HG02943 (cell line): ENCODE measurements around the gene LANCL1.
"Not testable (repeated sequence)": the region's sequence is repeated elsewhere in the genome, so short reads cannot be mapped to it uniquely, and the experiment has no call there.

Experiments used
- ATAC-seq: cut with Tn5 transposase; IDR thresholded peaks from one replicate; pipeline ENCODE4 v1.9.1; 2021; ENCODE audit warnings: mild to moderate bottlenecking, low read depth, moderate library complexity; ENCODE audit not compliant: unreplicated experiment

LANCL1 gene

GRCh38 chr2:210460322-210461227 is 16.0 kb downstream of the LANCL1 start:
- peak; percentile 61 for ATAC-seq

GRCh38 chr2:210459880-210460279 is 16.7 kb downstream of the LANCL1 start:
- ATAC-seq: peak; percentile 21

GRCh38 chr2:210459407-210459806 is 17.2 kb downstream of the LANCL1 start:
- ATAC-seq: no peak

- no peak for ATAC-seq
Measured at GRCh38 chr2:210458395-210458794, 18.2 kb downstream of the LANCL1 start.

- no peak for ATAC-seq
Measured at GRCh38 chr2:210456571-210456970, 20.0 kb downstream of the LANCL1 start.

GRCh38 chr2:210454336-210454735 is 22.2 kb downstream of the LANCL1 start:
- ATAC-seq: no peak

GRCh38 chr2:210452194-210452593 is 24.4 kb downstream of the LANCL1 start:
- ATAC-seq: no peak

GRCh38 chr2:210450942-210451341 is 25.6 kb downstream of the LANCL1 start:
- ATAC-seq: not testable (repeated sequence)

- ATAC-seq: no peak
Measured at GRCh38 chr2:210445732-210446131, 30.8 kb downstream of the LANCL1 start.

- ATAC-seq: no peak
Measured at GRCh38 chr2:210445116-210445707, 31.3 kb downstream of the LANCL1 start.

- no peak for ATAC-seq
Measured at GRCh38 chr2:210443527-210443926, 33.0 kb downstream of the LANCL1 start.

- no peak for ATAC-seq
Measured at GRCh38 chr2:210442878-210443277, 33.7 kb downstream of the LANCL1 start.

- peak; percentile 58 for ATAC-seq
Measured at GRCh38 chr2:210442457-210442856, 34.1 kb downstream of the LANCL1 start.

GRCh38 chr2:210440206-210440605 is 36.4 kb downstream of the LANCL1 start:
- no peak for ATAC-seq

- no peak for ATAC-seq
Measured at GRCh38 chr2:210435439-210435838, 41.1 kb downstream of the LANCL1 start.

GRCh38 chr2:210432633-210433032 is 43.9 kb downstream of the LANCL1 start:
- ATAC-seq: no peak

- ATAC-seq: no peak
Measured at GRCh38 chr2:210429403-210430137, 47.0 kb downstream of the LANCL1 start.

GRCh38 chr2:210428393-210429179 is 48.0 kb downstream of the LANCL1 start:
- no peak for ATAC-seq

- ATAC-seq: not testable (repeated sequence)
Measured at GRCh38 chr2:210427309-210427708, 49.2 kb downstream of the LANCL1 start.

GRCh38 chr2:210422366-210422765 is 54.2 kb downstream of the LANCL1 start:
- ATAC-seq: no peak
